HCT116 (cell line): ENCODE measurements around the gene BTNL9. TPM values are rescaled to one million over a fixed set of nuclear protein-coding genes. Genes with fewer than 3 reads are reported as not detected.

Source experiments
- ATAC-seq: fragments of 200-7000 bp; cut with Tn5 transposase; 2 replicates; pipeline ENCODE4 v1.9.1; 2020; ENCODE audit warnings: mild to moderate bottlenecking, moderate library complexity
- BruUV-seq: library from RNA; stranded (reverse); fragments of 400-500 nt; replicated peaks from 2 replicates; lab custom pipeline; 2021; lab: Mats Ljungman, UMichigan
- CTCF ChIA-PET: fragments of 300-600 bp; sonication (Branson Sonifier 250); formaldehyde crosslinking; loops from one replicate; lab custom pipeline; 2021; ENCODE audit warnings: antibody characterized with exemption; lab: Charles Lee
- POLR2A ChIA-PET: fragments of 300-600, 350-600 bp; sonication (Branson Sonifier 250); formaldehyde crosslinking; loops from one replicate; lab custom pipeline; 2021; ENCODE audit warnings: antibody characterized with exemption; lab: Charles Lee
- RAD21 ChIA-PET, 2 experiments: fragments of 300-600 bp; sonication (Branson Sonifier 250); formaldehyde crosslinking; loops; one replicate each; lab custom pipeline; 2023; ENCODE audit warnings: low total read pairs in 2 of 2; ENCODE audit not compliant: uncharacterized antibody in 2 of 2, unreplicated experiment in 2 of 2, low non-redundant PET in 1 of 2; lab: Charles Lee
- DNase-seq: peaks from one replicate; pipeline ENCODE4 v3.0.0-alpha.2; 2010; ENCODE audit warnings: low read depth, low spot score
- H2AFZ ChIP-seq: fragments of 200-600 bp; shearing (Covaris generic), sonication (generic); 2 replicates; pipeline ENCODE4 v1.6.1; 2017; ENCODE audit warnings: low read depth, mixed run types, mixed read lengths, antibody characterized with exemption, low read length; ENCODE audit not compliant: poor library complexity, severe bottlenecking
- H3K27ac ChIP-seq: 2 replicates; pipeline ENCODE4 v1.5.1; 2012; ENCODE audit warnings: low read depth, low read length
- H3K27me3 ChIP-seq: fragments of 200-600 bp; sonication (generic); 2 replicates; pipeline ENCODE4 v1.6.1; 2016; ENCODE audit warnings: mixed run types, low read length, mixed read lengths; ENCODE audit not compliant: insufficient read depth
- H3K36me3 ChIP-seq, 2 experiments: fragments of 200-500 bp in 1 of 2; fragments of 200-600 bp in 1 of 2; sonication (Bioruptor generic) in 1 of 2; sonication (generic) in 1 of 2; 2 replicates each; pipeline versions ENCODE4 v1.5.1 to v1.6.1; 2014 to 2016; ENCODE audit warnings: low read length in 2 of 2, inconsistent platforms in 1 of 2, mixed read lengths in 1 of 2, mixed run types in 1 of 2; ENCODE audit not compliant: insufficient read depth in 2 of 2, control insufficient read depth in 1 of 2
- H3K4me1 ChIP-seq, 2 experiments: fragments of 200-600 bp in 1 of 2; sonication (generic) in 1 of 2; 2 replicates each; pipeline versions ENCODE4 v1.5.1 to v1.6.1; 2012 to 2017; ENCODE audit warnings: low read length in 2 of 2, inconsistent platforms in 1 of 2, mild to moderate bottlenecking in 1 of 2, mixed read lengths in 1 of 2, mixed run types in 1 of 2, moderate library complexity in 1 of 2; ENCODE audit not compliant: insufficient read depth in 2 of 2, control insufficient read depth in 1 of 2
- H3K4me2 ChIP-seq: fragments of 200-600 bp; sonication (generic); 2 replicates; pipeline ENCODE4 v1.6.1; 2017; ENCODE audit warnings: mixed run types, low read length, mixed read lengths
- H3K4me3 ChIP-seq, 2 experiments: fragments of 200-600 bp in 1 of 2; sonication (generic) in 1 of 2; replicated peaks in 1 of 2; 2 replicates each; pipeline ENCODE4 v1.5.1; 2011 to 2016; ENCODE audit warnings: low read length in 2 of 2, control low read depth in 1 of 2, low read depth in 1 of 2, mild to moderate bottlenecking in 1 of 2, mixed read lengths in 1 of 2, mixed run types in 1 of 2
- H3K79me2 ChIP-seq: fragments of 200-600 bp; sonication (generic); 2 replicates; pipeline ENCODE4 v1.6.1; 2017; ENCODE audit warnings: mild to moderate bottlenecking, mixed run types, low read length, moderate library complexity, mixed read lengths; ENCODE audit not compliant: insufficient read depth
- H3K9ac ChIP-seq: fragments of 200-600 bp; sonication (generic); 2 replicates; pipeline ENCODE4 v1.6.1; 2016; ENCODE audit warnings: low read length, mixed read lengths
- H3K9me2 ChIP-seq: fragments of 200-600 bp; sonication (generic), shearing (Covaris generic); 2 replicates; pipeline ENCODE4 v1.6.1; 2017; ENCODE audit warnings: mixed run types, mild to moderate bottlenecking, moderate library complexity; ENCODE audit not compliant: insufficient read depth
- H3K9me3 ChIP-seq, 2 experiments: fragments of 200-500 bp in 1 of 2; fragments of 200-600 bp in 1 of 2; sonication (Bioruptor generic) in 1 of 2; sonication (generic) in 1 of 2; 2 replicates each; pipeline ENCODE4 v1.6.1; 2014 to 2017; ENCODE audit warnings: low read length in 2 of 2, mixed read lengths in 2 of 2, inconsistent platforms in 1 of 2, low read depth in 1 of 2, mild to moderate bottlenecking in 1 of 2, mixed run types in 1 of 2, moderate library complexity in 1 of 2; ENCODE audit not compliant: control insufficient read depth in 1 of 2, insufficient read depth in 1 of 2
- H4K20me1 ChIP-seq: fragments of 200-600 bp; sonication (generic), shearing (Covaris generic); 2 replicates; pipeline ENCODE4 v1.6.1; 2017; ENCODE audit warnings: mixed run types, mild to moderate bottlenecking, moderate library complexity; ENCODE audit not compliant: insufficient read depth
- CEBPB ChIP-seq: IDR thresholded peaks from 2 replicates; pipeline ENCODE4 v1.6.1; 2012; ENCODE audit warnings: low read depth
- EGR1 ChIP-seq: IDR thresholded peaks from 2 replicates; pipeline ENCODE4 v1.6.1; 2012; ENCODE audit warnings: low read depth
- POLR2A ChIP-seq: IDR thresholded peaks from 2 replicates; pipeline ENCODE4 v1.7.0; 2011; ENCODE audit warnings: borderline replicate concordance; ENCODE audit not compliant: insufficient read depth, insufficient read length; ENCODE audit errors: extremely low read depth
- POLR2AphosphoS5 ChIP-seq: IDR thresholded peaks from 2 replicates; pipeline ENCODE4 v1.6.1; 2011; ENCODE audit warnings: mild to moderate bottlenecking, low read depth, low read length, moderate library complexity
- SIN3A ChIP-seq: IDR thresholded peaks from 2 replicates; pipeline ENCODE4 v1.6.1; 2012; ENCODE audit warnings: low read depth
- SRF ChIP-seq: IDR thresholded peaks from 2 replicates; pipeline ENCODE4 v1.6.1; 2012; ENCODE audit warnings: low read depth
- ZBTB33 ChIP-seq: IDR thresholded peaks from 2 replicates; pipeline ENCODE4 v1.6.1; 2011; ENCODE audit warnings: mild to moderate bottlenecking, low read length, moderate library complexity; ENCODE audit not compliant: insufficient replicate concordance; ENCODE audit errors: extremely low read depth
- ZFX ChIP-seq: fragments of 450-650 bp; IDR thresholded peaks from 2 replicates; pipeline ENCODE4 v1.6.1; 2017
- intact Hi-C: fragments of 100-400 bp; cut with micrococcal nuclease; formaldehyde crosslinking; loops from 2 replicates; pipeline ENCODE4 v1.10.0; 2022
- total RNA-seq: library from RNA; stranded (reverse); gene quantifications from one replicate; pipeline ENCODE4 v1.2.1, GENCODE V29; 2021; ENCODE audit not compliant: unreplicated experiment
- TF ChIP-seq, protein P1 (sequence below), 3 experiments: fragments of 200-600 bp in 1 of 3; sonication (generic) in 1 of 3; IDR thresholded peaks in 2 of 3; conservative IDR thresholded peaks in 1 of 3; 2 replicates each; pipeline ENCODE4 v1.5.1; 2012 to 2017; ENCODE audit warnings: low read depth in 2 of 3, low read length in 2 of 3, antibody characterized with exemption in 1 of 3, borderline replicate concordance in 1 of 3, control low read depth in 1 of 3, mild to moderate bottlenecking in 1 of 3, mixed read lengths in 1 of 3, mixed run types in 1 of 3, moderate library complexity in 1 of 3; ENCODE audit not compliant: insufficient read depth in 1 of 3

Gene BTNL9
- total RNA-seq, 1 experiment from 2014 or later: 11.7 TPM

DNA sequence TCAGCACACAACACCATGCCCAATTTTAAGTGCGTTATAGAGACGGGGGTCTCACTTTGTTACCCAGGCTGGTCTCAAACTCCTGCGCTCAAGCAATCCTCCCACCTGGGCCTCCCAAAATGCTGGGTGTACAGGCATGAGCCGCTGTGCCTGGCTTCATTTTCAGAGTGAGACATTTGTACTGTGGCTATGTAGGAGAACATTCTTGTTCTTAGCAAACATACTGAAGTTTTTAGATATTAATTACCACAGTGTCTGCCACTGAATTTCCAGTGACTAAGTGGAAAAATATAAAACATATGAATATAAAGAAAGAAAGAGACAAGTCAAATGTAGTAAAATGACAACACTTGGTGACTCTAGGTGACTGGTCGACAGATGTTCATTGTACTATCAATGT lies 20.9 kb downstream of the BTNL9 start:
- POLR2A ChIA-PET: no interaction called here
- Histone ChIP-seq H3K79me2 (no peaks in the 10 kb centered on the region), H3K27me3 (no peaks in the 10 kb centered on the region), H3K4me2 (no peak overlapping the region), H3K36me3 (no peaks in the 10 kb centered on the region), H3K4me3 (no peak overlapping the region), H3K4me1 (no peaks in the 10 kb centered on the region), H2AFZ (no peak overlapping the region), H3K27ac (no peak overlapping the region), H3K9ac (no peak overlapping the region), H4K20me1 (no peaks in the 10 kb centered on the region), H3K9me2 (no peaks in the 10 kb centered on the region), H3K9me3 (no peaks in the 10 kb centered on the region)
- no TSS peak for BruUV-seq
- intact Hi-C loops: no loop called here
- DNase-seq (no peak), ATAC-seq (no peak)
- CTCF ChIA-PET: no interaction called here
- TF ChIP-seq ZBTB33 (no peak), EGR1 (no peak), SIN3A (no peak), SRF (no peak)
- RAD21 ChIA-PET: no interaction called here

DNA sequence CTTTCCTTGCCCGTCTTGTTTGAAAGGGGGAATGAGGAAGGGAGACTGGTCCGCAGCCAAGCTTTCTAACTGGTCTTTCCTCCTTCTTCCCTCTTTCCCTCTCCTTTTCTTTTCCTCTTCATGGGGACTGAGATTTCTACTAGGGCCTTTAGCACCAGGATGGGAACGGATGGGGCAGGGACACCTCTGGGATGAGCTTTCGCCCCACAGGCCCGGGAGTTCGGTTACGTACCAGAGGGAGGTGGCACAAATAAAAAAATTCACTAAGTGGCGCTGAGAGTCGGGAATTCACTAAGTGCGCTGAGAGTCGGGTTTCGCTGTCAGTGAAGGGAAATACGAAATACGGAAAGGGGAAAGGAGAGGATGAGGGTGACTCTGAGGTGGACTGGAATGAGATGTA lies 21.6 kb downstream of the BTNL9 start:
- intact Hi-C loops: no loop called here
- H3K9me3 ChIP-seq: no peaks in the 10 kb centered on the region; a peak in 1 of 4 replicates
- no peak for TF ChIP-seq POLR2A
- no peak for TF ChIP-seq ZFX
- no peak for TF ChIP-seq POLR2AphosphoS5
- TF ChIP-seq, protein P1, sequence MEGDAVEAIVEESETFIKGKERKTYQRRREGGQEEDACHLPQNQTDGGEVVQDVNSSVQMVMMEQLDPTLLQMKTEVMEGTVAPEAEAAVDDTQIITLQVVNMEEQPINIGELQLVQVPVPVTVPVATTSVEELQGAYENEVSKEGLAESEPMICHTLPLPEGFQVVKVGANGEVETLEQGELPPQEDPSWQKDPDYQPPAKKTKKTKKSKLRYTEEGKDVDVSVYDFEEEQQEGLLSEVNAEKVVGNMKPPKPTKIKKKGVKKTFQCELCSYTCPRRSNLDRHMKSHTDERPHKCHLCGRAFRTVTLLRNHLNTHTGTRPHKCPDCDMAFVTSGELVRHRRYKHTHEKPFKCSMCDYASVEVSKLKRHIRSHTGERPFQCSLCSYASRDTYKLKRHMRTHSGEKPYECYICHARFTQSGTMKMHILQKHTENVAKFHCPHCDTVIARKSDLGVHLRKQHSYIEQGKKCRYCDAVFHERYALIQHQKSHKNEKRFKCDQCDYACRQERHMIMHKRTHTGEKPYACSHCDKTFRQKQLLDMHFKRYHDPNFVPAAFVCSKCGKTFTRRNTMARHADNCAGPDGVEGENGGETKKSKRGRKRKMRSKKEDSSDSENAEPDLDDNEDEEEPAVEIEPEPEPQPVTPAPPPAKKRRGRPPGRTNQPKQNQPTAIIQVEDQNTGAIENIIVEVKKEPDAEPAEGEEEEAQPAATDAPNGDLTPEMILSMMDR (IDR thresholded peaks at IDR 0.05 in 2 of 3, conservative IDR thresholded peaks at IDR 0.05 in 1 of 3; ENCODE audit: borderline replicate concordance in 1 of 3, insufficient read depth in 1 of 3, low read depth in 2 of 3, low read length in 2 of 3): no peak
- no peak for TF ChIP-seq CEBPB
- TF ChIP-seq, all 23 proteins: peak for 0
- no peak overlapping the region for H3K4me2 ChIP-seq
- no peaks in the 10 kb centered on the region for H3K4me1 ChIP-seq
- no peak overlapping the region for H2AFZ ChIP-seq
- H3K27me3 ChIP-seq: no peaks in the 10 kb centered on the region
- H3K27ac ChIP-seq: no peak overlapping the region
- no TSS peak for BruUV-seq
- no peak for DNase-seq
- no peaks in the 10 kb centered on the region for H3K36me3 ChIP-seq
- H3K4me3 ChIP-seq: no peak overlapping the region
- H4K20me1 ChIP-seq: no peaks in the 10 kb centered on the region
- CTCF ChIA-PET: no interaction called here
- no peaks in the 10 kb centered on the region for H3K9me2 ChIP-seq
- POLR2A ChIA-PET: no interaction called here
- H3K9ac ChIP-seq: no peak overlapping the region
- no peaks in the 10 kb centered on the region for H3K79me2 ChIP-seq
- no peak for ATAC-seq
- RAD21 ChIA-PET: no interaction called here
